HG03045 (cell line): ENCODE results near the gene MNT.

Experiments
- ATAC-seq: cut with Tn5 transposase; IDR thresholded peaks from one replicate; pipeline ENCODE4 v1.9.1; 2021; ENCODE audit warnings: mild to moderate bottlenecking, moderate library complexity; ENCODE audit not compliant: unreplicated experiment

MNT gene

DNA sequence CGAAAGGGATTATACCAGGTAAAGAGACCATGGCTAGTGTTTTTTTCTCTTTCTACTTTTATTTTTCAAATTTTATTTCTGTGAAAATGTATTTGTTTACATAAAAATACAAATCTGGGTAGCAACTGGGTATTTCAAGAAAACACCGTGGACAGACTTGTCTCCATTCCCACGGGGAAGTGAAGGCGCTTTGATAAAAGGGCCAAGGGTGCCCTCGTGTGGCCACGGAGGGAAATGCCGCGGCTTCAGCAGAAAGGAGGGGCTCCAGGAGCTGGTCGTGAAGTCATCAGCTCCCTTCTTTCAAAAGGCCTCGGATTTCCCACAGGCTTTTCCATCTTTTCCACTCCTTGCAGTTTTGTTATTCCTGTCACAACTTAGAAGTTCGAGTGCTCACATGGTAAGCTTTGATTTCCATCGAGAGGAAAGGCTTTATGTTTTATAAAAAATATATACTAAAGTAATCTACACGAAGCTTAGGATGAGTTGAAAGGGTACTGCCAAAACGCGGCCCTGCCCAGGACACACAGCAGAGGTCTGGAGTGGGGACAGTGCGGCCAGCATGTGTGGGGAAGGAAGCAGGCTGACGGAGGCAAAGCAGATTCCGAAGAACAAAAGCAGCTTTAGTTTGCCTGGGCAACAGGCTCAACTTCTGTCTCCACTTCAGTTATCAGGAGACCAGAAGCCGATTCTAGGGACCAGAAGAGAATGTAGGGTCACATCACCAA, 15.3 kb upstream of the MNT start:
- no peak for ATAC-seq

DNA sequence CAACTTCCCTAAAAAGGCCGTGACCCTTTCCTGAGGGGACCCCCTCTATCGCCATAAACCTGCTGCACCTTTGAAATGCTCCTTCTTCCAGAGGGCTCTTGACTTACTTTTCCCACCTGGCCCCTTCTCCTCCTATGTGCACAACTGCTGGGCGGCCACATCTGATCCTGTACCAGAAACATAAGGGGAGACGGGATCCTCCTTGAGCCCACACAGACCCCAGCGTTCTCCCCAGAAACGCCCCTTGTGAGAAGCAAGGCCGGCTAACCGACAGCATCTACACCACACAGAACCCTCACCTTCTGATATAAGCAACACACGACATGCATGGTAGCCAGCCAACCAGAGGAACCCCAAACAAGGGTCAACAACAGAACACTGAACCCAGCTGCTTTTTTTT, 14.2 kb upstream of the MNT start:
- ATAC-seq, result no peak

DNA sequence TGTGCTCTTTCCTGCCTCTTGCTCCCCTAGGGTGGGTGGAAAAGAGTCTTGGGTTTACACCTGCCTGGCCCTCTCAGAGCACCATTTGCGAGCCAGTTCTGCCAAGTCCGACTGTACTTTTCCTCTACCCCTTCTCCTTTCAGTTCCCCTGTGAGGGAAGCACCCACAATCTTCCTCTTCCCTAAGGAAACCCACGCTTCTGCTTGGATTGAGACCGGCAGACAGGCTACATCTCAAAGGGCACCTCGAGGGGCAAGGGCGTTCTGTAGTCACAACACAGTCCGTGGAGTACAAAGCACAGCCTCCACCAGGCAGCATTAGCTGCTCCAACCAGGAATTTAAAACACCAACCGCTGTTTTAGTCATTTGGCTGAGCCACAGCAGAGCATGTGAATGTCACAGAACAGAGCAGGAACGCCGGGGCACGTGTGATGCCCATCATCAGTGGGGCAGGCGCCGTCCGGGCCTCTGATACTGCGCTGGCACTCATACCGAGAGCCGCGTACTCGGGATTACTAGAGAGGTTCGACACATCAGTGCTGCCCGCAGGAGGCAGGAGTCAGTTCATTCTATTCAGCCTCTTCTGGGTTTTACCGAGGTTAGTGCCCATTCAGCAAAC, 13.7 kb upstream of the MNT start:
- no peak for ATAC-seq

- ATAC-seq, result no peak
These were observed 11.7 kb upstream of the MNT start for GRCh38 chr17:2412561-2413021.

DNA sequence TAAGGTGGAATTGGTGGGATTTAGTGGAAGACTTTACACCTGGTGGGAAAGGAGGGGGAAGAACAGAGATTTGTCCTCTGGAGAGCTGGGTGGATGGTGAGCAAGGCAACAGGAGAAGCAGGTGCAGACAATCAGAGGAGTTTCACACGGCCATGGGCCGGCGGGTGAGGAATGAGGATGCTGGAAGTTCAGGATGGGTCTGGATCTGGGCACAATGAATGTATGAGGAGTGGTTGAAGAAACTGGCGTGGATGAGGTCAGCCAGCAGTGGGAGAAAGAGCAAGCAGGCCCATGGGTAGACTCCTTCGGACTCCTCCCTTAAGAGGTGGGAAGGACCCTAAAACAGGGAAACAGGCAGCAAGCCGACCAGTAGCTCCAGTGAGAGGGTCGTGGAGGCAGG, 10.1 kb upstream of the MNT start:
- no peak for ATAC-seq

- no peak for ATAC-seq
These were observed 6.3 kb upstream of the MNT start for GRCh38 chr17:2406903-2407790.

- ATAC-seq, result no peak
These were observed 5.5 kb upstream of the MNT start for GRCh38 chr17:2406271-2406902.

GRCh38 chr17:2405247-2405926, 4.5 kb upstream of the MNT start:
- ATAC-seq, result no peak

GRCh38 chr17:2403044-2403443, 2.2 kb upstream of the MNT start:
- no peak for ATAC-seq

DNA sequence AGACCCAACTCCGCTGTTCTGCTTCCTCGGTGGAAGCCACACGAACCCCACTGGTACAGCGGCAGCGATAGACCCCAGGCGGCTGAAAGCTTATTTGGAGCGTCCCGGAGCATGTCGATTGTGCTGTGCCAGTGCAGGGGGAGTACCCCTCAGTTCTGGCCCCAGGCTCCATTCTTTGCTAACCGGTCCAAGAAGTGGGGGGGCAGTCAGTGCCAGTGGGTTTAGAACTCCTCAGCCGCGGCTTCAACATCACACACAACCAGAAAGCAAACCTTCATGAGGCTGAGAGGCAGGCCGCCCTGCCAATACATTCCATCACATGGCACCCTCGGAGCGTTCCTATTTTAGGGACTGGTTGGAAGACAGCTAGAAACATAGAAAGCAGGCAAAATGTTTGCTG, 1.7 kb upstream of the MNT start:
- no peak for ATAC-seq

- ATAC-seq, result peak; percentile 56
These were observed 764 bp upstream of the MNT start for GRCh38 chr17:2401426-2402221.

DNA sequence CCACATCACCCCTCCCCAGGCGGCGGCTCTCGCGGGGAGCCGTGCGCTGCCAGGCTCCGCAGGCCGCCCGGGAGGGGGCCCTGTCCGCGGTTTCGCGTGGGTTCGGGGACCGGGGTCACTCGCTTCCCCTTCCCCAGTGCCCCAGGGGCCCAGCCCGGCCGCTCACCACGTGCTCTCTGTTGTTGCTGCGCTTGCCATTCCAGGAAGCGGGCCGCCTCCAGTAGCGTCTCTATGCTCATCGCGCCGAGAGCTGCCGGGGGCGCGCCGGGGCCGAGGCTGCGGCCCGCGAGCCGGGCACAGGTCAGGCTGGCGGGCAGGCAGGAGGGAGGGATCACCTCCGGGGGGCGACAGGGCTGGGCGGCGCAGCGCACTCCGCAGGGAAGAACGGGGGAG, 390 bp downstream of the MNT start:
- ATAC-seq, result no peak

DNA sequence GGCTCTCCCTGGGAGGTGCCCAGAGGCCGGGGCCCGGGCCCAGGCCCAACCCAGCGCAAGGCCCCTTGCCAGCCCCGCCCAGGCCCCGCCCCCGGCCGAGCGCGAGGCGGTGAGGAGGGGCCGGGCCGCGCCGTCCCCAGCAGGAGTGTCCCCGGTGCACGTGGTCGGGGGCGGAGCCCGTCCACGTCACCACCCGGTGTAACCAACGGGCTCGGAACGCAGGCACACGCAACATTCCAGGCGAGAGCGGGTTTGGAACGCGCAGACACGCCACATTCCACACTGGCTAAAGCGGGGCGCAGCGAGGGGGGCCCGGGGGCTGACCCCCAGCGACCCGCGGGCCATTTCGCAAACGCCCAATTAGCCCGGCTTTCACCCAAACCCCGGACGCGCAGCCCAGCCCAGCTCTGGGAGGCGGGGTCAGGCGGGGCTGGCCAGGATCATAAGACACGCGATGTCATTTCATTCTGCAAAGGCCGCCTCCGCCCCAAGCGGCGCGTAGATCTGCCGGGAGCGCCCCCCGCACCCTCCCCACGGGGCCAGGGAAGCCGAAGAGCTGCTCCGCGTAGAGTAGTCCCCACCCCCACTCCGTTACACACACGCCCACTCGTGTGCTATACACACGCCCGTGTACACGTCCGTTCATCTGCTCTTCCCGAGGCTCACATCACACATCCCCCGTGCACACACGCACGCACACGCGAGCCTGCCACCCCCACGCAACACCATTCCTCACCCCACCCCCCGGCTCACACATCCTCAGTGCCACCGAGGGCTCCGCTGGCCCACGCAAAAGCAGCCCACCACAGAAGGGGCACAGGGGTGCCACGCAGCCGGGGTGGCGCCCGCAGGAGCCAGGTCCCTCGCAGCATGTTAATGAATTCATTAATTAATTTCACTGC, 1.0 kb downstream of the MNT start:
- peak; percentile 29 for ATAC-seq

GRCh38 chr17:2398655-2399571, 1.9 kb downstream of the MNT start:
- no peak for ATAC-seq

- no peak for ATAC-seq
These were observed 2.7 kb downstream of the MNT start for GRCh38 chr17:2398182-2398581.

DNA sequence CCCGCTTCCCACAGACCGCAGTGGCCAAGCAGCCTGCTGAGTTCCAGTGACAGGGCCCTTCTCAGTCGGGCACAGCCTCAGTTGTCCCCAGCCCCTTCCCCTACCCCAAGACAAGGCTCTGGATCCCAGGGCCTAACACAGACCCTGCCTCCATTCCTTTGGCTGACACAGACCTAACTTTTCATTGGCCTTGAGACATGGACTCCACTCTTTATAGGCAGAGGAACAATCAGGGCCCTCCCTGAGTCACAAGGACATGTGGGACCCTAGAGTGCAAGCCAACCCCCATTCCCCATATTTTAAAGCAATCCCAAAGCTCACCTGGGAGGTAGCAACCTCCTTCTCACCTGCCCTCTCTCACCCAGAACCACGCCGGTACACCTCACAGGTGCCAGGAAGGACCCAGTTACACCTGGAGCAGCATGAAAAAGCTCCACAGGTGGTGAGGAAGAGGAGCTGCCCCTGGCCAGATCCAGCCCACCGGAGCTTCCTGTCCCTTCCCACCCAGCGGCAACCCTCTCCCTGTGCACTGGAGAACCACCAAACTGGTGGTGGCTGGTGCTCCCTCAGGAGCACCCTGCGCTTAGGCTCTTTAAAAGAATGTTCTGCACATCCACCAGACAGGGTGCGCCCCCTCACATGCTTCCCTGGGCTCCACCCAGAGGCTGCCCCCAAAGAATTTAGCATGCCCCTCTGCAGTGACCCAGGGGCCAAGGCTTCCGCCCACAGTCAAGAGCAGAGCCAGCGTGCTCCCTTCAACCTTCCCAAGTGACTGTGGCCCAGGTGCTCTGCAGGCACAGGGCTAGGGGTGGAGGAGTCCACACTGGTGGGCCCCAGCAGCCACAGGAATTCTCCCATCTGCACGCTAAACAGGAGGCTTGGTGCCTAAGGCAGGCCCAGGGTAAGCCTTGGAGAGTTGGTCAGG, 3.4 kb downstream of the MNT start:
- no peak for ATAC-seq
